Epithelial cell of proximal tubule (primary cell): Measurements from ENCODE around the gene HK2. TPM values are rescaled to one million over a fixed set of nuclear protein-coding genes. Genes with fewer than 3 reads are reported as not detected.

Source experiments
- DNase-seq: peaks from one replicate; pipeline ENCODE4 v3.0.0-alpha.2; 2011; ENCODE audit warnings: low read depth
- H3K4me3 ChIP-seq: 2 replicates; pipeline ENCODE4 v1.5.1; 2011; ENCODE audit warnings: low read depth, mild to moderate bottlenecking, low read length
- CTCF ChIP-seq: conservative IDR thresholded peaks from 2 replicates; pipeline ENCODE4 v1.5.1; 2012; ENCODE audit warnings: low read depth, mild to moderate bottlenecking, low read length
- total RNA-seq: library from RNA; depleted of rRNA; stranded (reverse); fragments of >200 nt; gene quantifications from 2 replicates; pipeline ENCODE4 v1.2.3, GENCODE V29; 2015

The HK2 gene
- total RNA-seq, 1 donor from 2014 or later = 17.6 TPM

- DNase-seq = no peak
- no peak overlapping the region for H3K4me3 ChIP-seq
- TF ChIP-seq CTCF = no peak
Observed at GRCh38 chr2:74872389-74872836, 38.5 kb downstream of the HK2 start.

GRCh38 chr2:74873012-74873665 lies 39.2 kb downstream of the HK2 start:
- no peak overlapping the region for H3K4me3 ChIP-seq
- no peak for DNase-seq
- TF ChIP-seq CTCF = no peak

GRCh38 chr2:74873678-74874640 lies 40.0 kb downstream of the HK2 start:
- no peak for DNase-seq
- no peak for TF ChIP-seq CTCF
- H3K4me3 ChIP-seq = no peak overlapping the region

GRCh38 chr2:74876081-74876886 lies 42.4 kb downstream of the HK2 start:
- H3K4me3 ChIP-seq = no peak overlapping the region
- TF ChIP-seq CTCF = peak; percentile 55
- no peak for DNase-seq

GRCh38 chr2:74877376-74877775 lies 43.4 kb downstream of the HK2 start:
- no peak for DNase-seq
- H3K4me3 ChIP-seq = no peak overlapping the region
- no peak for TF ChIP-seq CTCF

- no peak overlapping the region for H3K4me3 ChIP-seq
- no peak for TF ChIP-seq CTCF
- no peak for DNase-seq
Observed at GRCh38 chr2:74877781-74878433, 44.0 kb downstream of the HK2 start.
